Common myeloid progenitor, CD34-positive (primary cell): ENCODE data around the gene UBE2N.
"Not testable (repeated sequence)": the region's sequence is repeated elsewhere in the genome, so short reads cannot be mapped to it uniquely, and the experiment has no call there.

Experiments
- CTCF ChIA-PET: fragments of 350-600 bp; sonication (Branson Sonifier 250); formaldehyde crosslinking; loops from one replicate; lab custom pipeline; 2021; ENCODE audit warnings: antibody characterized with exemption; lab: Charles Lee
- POLR2A ChIA-PET: fragments of 350-600 bp; sonication (Branson Sonifier 250); formaldehyde crosslinking; loops from one replicate; lab custom pipeline; 2021; ENCODE audit warnings: antibody characterized with exemption; lab: Charles Lee
- DNase-seq, 3 donors: peaks; one replicate each; pipeline versions ENCODE4 v3.0.0 to v3.0.0-alpha.2; 2013
- H3K27ac ChIP-seq, 2 experiments: 1 replicate in 1 of 2; 2 replicates in 1 of 2; pipeline ENCODE4 v1.7.0; 2013; ENCODE audit warnings: inconsistent platforms in 2 of 2, low read length in 2 of 2, mild to moderate bottlenecking in 2 of 2, low read depth in 1 of 2, moderate library complexity in 1 of 2; ENCODE audit not compliant: severe bottlenecking in 2 of 2, insufficient read depth in 1 of 2, poor library complexity in 1 of 2
- H3K27me3 ChIP-seq, 5 experiments: replicated peaks in 2 of 5; 1 replicate in 3 of 5; 2 replicates in 2 of 5; pipeline versions ENCODE4 v1.6.1 to v1.7.0; 2013; ENCODE audit warnings: low read length in 4 of 5, mild to moderate bottlenecking in 2 of 5, moderate library complexity in 2 of 5, inconsistent platforms in 1 of 5; ENCODE audit not compliant: insufficient read depth in 5 of 5, control insufficient read depth in 4 of 5
- H3K36me3 ChIP-seq, 4 experiments: 1 replicate in 2 of 4; 2 replicates in 2 of 4; pipeline versions ENCODE4 v1.6.1 to v1.7.0; 2013; ENCODE audit warnings: low read length in 3 of 4, control low read depth in 1 of 4, mild to moderate bottlenecking in 1 of 4; ENCODE audit not compliant: control insufficient read depth in 4 of 4, insufficient read depth in 4 of 4
- H3K4me1 ChIP-seq, 4 experiments: 1 replicate in 3 of 4; 2 replicates in 1 of 4; pipeline versions ENCODE4 v1.6.1 to v1.7.1; 2013; ENCODE audit warnings: low read length in 3 of 4, mild to moderate bottlenecking in 3 of 4, control low read depth in 1 of 4, inconsistent platforms in 1 of 4, moderate library complexity in 1 of 4; ENCODE audit not compliant: control insufficient read depth in 4 of 4, insufficient read depth in 4 of 4; ENCODE audit errors: control extremely low read depth in 1 of 4
- H3K4me3 ChIP-seq, 7 experiments: 1 replicate in 4 of 7; 2 replicates in 3 of 7; pipeline versions ENCODE4 v1.5.1 to v1.7.0; 2013; ENCODE audit warnings: mild to moderate bottlenecking in 7 of 7, low read length in 6 of 7, moderate library complexity in 6 of 7, inconsistent platforms in 2 of 7, low read depth in 2 of 7, control low read depth in 1 of 7; ENCODE audit not compliant: insufficient read depth in 4 of 7, control insufficient read depth in 1 of 7; ENCODE audit errors: extremely low read depth in 1 of 7
- H3K9me3 ChIP-seq, 5 experiments: 1 replicate in 4 of 5; 2 replicates in 1 of 5; pipeline versions ENCODE4 v1.6.1 to v1.7.1; 2013; ENCODE audit warnings: low read length in 4 of 5, mild to moderate bottlenecking in 2 of 5, inconsistent platforms in 1 of 5, low read depth in 1 of 5, moderate library complexity in 1 of 5; ENCODE audit not compliant: control insufficient read depth in 4 of 5, insufficient read depth in 2 of 5; ENCODE audit errors: control extremely low read depth in 1 of 5
- WGBS: methylation state at CpG from one replicate; pipeline ENCODE4 v1.1.5; 2013; ENCODE audit not compliant: insufficient coverage; 5-methylcytosine and 5-hydroxymethylcytosine counted together

Gene UBE2N

DNA sequence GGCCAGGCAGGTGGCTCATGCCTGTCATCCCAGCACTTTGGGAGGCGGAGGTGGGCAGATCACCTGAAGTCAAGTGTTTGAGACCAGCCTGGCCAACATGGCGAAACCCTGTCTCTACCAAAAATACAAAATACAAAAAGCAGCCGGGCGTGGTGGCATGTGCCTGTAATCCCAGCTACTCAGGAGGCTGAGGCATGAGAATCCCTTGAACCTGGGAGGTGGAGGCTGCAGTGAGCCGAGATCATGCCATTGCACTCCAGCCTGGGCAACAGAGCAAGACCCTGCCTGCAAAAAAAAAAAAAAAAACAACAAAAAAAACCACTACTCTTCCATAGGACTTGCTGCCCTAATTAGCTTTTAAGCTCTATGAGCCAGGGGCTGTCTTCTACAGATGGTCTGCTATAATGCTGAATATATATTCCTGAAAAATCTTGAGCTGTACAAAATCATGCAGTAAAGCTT lies 59.7 kb downstream of the UBE2N start:
- H3K4me1 ChIP-seq = peaks cover 22 to 35% (median 27%) of the 10 kb centered on the region in 4 experiments
- H3K9me3 ChIP-seq, H3K27me3 ChIP-seq, H3K36me3 ChIP-seq, H3K4me3 ChIP-seq, H3K27ac ChIP-seq, POLR2A ChIA-PET, DNase-seq: not testable (repeated sequence)
- 100% methylated on average over 2 of the region's 5 CpGs for WGBS
- CTCF ChIA-PET = interaction anchor here (0.6 to 6.3 kb wide), 9 partner anchors 9 to 395 kb away, joined by 3 to 38 read pairs (median 5); no protein-coding TSS in a partner anchor

DNA sequence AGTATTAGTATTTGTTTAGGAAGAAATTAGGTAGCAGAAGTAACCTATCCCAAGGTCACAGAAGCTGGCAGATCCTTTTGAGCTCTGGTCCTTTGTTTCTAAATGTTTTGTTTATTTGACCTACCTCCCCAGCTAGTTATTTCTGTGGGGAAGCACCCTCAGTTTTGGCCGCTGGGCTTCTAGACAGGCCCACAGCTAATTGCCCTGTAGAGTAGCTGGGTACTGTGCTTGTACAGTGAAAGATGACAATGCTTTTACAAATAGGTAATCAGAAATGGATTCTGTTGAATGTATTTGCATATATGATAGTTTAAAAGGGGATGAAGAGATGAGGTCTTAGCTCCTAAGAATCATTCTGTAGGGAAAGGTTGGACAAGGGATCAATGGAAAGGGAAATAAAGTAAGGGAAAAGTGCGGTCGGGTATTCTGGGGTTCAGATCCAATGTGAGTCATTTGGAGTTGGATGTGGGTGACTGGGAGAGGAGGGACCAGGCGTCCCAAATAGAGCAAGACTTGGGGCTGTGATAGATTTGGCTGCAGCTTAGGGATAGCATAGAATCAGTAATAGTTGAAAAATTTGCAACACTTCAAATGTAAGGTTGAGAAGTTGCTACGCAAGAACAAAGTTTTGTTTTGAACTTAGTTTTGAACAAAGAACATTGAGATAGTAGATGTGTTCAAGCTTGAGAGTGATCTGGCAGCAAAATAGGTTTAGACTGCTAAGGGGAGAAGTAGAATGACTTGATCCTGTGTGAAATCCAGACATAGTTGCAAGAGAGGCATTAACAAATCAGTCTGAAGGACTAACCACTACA lies 60.4 kb downstream of the UBE2N start:
- Histone ChIP-seq H3K27ac (peak overlapping the region in 1 of 2 experiments; percentile 52), H3K36me3 (peaks cover 0 to 4% (median 1%) of the 10 kb centered on the region in 4 experiments), H3K4me1 (peaks cover 25 to 41% (median 31%) of the 10 kb centered on the region in 4 experiments), H3K9me3 (no peaks in the 10 kb centered on the region), H3K4me3 (peak overlapping the region in 5 of 7 experiments; percentile 5 to 98 (median 28)), H3K27me3 (no peaks in the 10 kb centered on the region)
- POLR2A ChIA-PET = interaction anchor here (0.6 to 0.8 kb wide), 2 partner anchors 12 to 1077 kb away, joined by 3 read pairs; no protein-coding TSS in a partner anchor
- CTCF ChIA-PET = interaction anchor here (0.6 to 6.3 kb wide), 18 partner anchors 8 to 596 kb away, joined by 3 to 38 read pairs (median 4); no protein-coding TSS in a partner anchor
- 91% methylated on average over 5 of the region's 5 CpGs for WGBS
- DNase-seq = no peak

DNA sequence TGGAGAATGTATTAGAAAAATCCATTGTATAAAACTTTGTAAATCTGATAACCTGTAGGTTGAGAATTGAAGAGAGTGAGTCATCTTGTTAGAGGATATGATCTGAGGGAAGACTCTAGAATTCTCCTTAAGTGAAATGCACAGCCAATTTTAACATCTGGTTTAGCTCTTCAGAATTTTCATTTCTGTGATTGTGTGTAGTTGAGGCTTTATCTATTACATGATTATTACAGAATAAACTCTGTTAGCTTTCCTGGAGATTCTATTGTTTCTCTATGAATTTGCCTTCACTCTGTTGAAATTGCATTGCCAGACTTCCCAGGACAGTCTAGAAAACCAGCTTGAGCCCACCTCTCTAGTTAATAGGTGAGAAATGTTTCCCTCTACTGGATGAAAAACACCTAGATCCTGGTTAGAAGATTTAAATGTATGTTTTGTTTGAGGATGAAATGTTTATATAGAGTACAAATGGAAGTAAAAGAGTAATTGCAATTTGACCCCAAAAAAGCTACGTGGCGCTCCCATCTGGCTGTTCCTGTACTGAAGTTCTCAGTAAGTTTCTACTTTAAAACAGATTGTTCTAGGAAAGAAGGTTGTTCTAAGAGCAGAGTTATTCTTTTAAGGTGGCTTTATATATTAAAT lies 61.1 kb downstream of the UBE2N start:
- H3K27ac ChIP-seq = peak overlapping the region in 1 of 2 experiments; percentile 91
- H3K36me3 ChIP-seq = peaks cover 0 to 4% (median 1%) of the 10 kb centered on the region in 4 experiments
- no peaks in the 10 kb centered on the region for H3K27me3 ChIP-seq
- CTCF ChIA-PET = interaction anchor here (0.8 to 6.3 kb wide), 17 partner anchors 8 to 595 kb away, joined by 3 to 38 read pairs (median 4); no protein-coding TSS in a partner anchor
- H3K4me1 ChIP-seq = peaks cover 25 to 46% (median 32%) of the 10 kb centered on the region in 4 experiments
- DNase-seq = peak; percentile 41 to 51 (median 47)
- WGBS = no CpG with 5 or more reads among the region's 2 CpGs
- peak overlapping the region in 6 of 7 experiments; percentile 36 to 98 (median 66) for H3K4me3 ChIP-seq
- H3K9me3 ChIP-seq = no peaks in the 10 kb centered on the region
- POLR2A ChIA-PET = interaction anchor here (0.5 to 0.8 kb wide), 3 partner anchors 11 to 1078 kb away, joined by 3 read pairs; no protein-coding TSS in a partner anchor

DNA sequence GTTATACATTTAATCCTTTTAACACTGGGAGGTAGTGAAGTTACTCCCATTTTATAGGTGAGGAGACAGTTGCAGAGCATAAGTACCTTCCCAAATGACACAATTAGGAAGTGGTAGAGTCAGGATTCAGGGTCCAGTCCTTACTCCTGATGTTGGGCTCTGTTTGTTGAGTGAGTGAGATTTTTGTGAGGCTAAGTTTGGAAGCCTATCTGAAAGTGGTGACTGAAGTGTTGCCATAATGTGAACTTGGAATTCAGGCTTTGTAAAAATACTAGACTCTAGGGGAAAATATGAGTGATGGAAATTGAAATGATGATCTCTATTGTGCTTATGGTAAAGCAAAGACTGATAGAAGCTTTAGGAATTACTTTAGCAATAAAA lies 61.8 kb downstream of the UBE2N start:
- H3K27me3 ChIP-seq = no peaks in the 10 kb centered on the region
- peak overlapping the region in 6 of 7 experiments; percentile 77 to 98 (median 92) for H3K4me3 ChIP-seq
- H3K27ac ChIP-seq = peak overlapping the region in 1 of 2 experiments; percentile 91
- no peaks in the 10 kb centered on the region for H3K9me3 ChIP-seq
- ChIA-PET POLR2A (interaction anchor here (0.5 kb wide), 1 partner anchor 20 kb away, joined by 3 read pairs; no protein-coding TSS in a partner anchor), CTCF (interaction anchor here (0.8 to 6.3 kb wide), 17 partner anchors 8 to 594 kb away, joined by 3 to 38 read pairs (median 4); no protein-coding TSS in a partner anchor)
- H3K4me1 ChIP-seq = peaks cover 25 to 46% (median 32%) of the 10 kb centered on the region in 4 experiments
- no peak for DNase-seq
- peaks cover 0 to under 1% (median 0%) of the 10 kb centered on the region in 4 experiments for H3K36me3 ChIP-seq

DNA sequence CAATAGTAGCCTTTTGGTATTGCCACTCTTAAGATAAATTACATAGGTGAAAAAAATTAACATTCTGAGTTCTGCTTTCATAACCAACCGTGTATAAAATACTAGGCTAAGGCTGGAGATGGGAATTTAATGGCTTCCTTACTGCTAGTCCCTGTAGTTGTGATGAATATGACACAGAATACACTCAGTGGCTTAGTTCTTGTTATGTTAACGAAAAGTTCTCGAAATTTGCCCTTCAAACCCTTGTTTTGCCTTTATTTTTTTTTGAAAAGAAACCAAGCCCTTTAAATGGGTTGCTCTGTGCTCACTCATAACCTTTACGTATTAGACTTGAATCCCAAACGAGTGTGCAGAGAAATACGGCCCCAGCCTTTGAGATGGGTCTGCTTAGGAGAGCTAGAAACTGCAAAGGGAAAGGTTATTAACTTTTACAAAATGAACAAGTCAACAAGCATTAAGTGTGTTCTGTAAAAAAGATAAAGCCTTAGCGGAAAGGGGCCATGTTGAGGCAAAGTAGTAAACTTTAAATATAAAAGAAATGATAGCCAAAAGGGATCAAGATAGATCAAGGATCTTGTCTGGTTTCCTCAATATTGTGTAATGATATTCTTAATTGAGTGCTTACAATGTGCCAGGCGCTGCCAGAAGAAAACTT lies 62.3 kb downstream of the UBE2N start:
- WGBS = 10% methylated on average over 3 of the region's 8 CpGs
- DNase-seq = no peak
- Histone ChIP-seq H3K4me1 (peaks cover 25 to 46% (median 32%) of the 10 kb centered on the region in 4 experiments), H3K9me3 (no peaks in the 10 kb centered on the region), H3K36me3 (no peaks in the 10 kb centered on the region), H3K27ac (peak overlapping the region; percentile 78 to 91), H3K27me3 (no peaks in the 10 kb centered on the region), H3K4me3 (peak overlapping the region in 6 of 7 experiments; percentile 77 to 98 (median 92))
- CTCF ChIA-PET = interaction anchor here (1.3 to 6.3 kb wide), 8 partner anchors 10 to 449 kb away, joined by 3 to 38 read pairs (median 5); no protein-coding TSS in a partner anchor
- POLR2A ChIA-PET = no interaction called here

DNA sequence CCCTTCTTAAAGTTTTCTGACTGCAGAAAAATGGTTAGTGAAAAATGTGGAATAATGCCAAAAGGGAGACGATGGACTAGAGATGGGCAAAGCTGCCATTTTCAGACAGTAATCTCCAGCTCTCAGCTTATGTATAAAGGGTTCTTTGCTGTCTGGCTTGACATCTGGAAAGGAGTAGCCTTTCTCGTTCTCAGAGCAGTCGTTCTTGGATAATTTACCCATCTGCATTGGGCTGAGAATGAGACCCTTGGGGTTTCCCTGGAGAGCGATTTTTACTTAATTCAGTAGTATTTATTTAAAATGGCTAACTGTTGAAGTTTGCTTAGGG lies 62.8 kb downstream of the UBE2N start:
- 0% methylated on average over 1 of the region's 4 CpGs for WGBS
- Histone ChIP-seq H3K36me3 (no peaks in the 10 kb centered on the region), H3K4me3 (peak overlapping the region; percentile 77 to 98 (median 91)), H3K27ac (peak overlapping the region; percentile 78 to 91), H3K9me3 (no peaks in the 10 kb centered on the region), H3K27me3 (no peaks in the 10 kb centered on the region), H3K4me1 (peaks cover 25 to 49% (median 32%) of the 10 kb centered on the region in 4 experiments)
- CTCF ChIA-PET = no interaction called here
- no peak for DNase-seq
- POLR2A ChIA-PET = no interaction called here
